Measurements from ENCODE around the gene HCRTR2. TPM values are rescaled to one million over a fixed set of nuclear protein-coding genes. Genes with fewer than 3 reads are reported as not detected.

The HCRTR2 gene
- total RNA-seq, 1 experiment from 2014 or later = not detected

DNA sequence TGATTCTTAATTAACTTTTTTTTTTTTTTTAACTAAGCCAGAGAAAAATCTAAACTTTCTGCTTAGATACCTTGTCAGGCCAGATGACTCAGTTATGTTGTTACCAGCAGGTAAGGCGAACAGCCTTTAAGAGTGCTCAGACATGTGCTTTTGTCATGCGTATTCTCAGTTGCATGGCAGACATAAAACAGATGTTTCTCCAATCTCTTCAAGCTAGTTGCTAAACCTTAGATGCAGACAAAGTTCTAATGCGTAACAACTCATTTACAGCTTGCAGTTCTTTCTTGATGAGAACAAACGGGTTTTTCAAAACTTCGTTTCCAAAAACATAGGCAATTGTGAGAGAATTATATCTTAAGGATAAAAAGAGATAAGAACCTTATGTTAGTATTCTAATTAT, 103.3 kb downstream of the HCRTR2 start:
- CTCF ChIA-PET = no interaction called here
- no TSS peak for BruUV-seq (replicated peaks)
- Mint-ChIP-seq H3K4me1 (ENCODE audit: low read depth, unreplicated experiment) (no peaks in the 10 kb centered on the region), H3K27me3 (ENCODE audit: unreplicated experiment) (no peaks in the 10 kb centered on the region), H3K4me3 (ENCODE audit: low read depth, unreplicated experiment) (no peak overlapping the region), H3K9me3 (ENCODE audit: low read depth, unreplicated experiment) (no peaks in the 10 kb centered on the region), H3K36me3 (ENCODE audit: insufficient read depth, unreplicated experiment) (no peaks in the 10 kb centered on the region), H3K27ac (ENCODE audit: unreplicated experiment) (no peak overlapping the region)
- TF ChIP-seq, protein P1, sequence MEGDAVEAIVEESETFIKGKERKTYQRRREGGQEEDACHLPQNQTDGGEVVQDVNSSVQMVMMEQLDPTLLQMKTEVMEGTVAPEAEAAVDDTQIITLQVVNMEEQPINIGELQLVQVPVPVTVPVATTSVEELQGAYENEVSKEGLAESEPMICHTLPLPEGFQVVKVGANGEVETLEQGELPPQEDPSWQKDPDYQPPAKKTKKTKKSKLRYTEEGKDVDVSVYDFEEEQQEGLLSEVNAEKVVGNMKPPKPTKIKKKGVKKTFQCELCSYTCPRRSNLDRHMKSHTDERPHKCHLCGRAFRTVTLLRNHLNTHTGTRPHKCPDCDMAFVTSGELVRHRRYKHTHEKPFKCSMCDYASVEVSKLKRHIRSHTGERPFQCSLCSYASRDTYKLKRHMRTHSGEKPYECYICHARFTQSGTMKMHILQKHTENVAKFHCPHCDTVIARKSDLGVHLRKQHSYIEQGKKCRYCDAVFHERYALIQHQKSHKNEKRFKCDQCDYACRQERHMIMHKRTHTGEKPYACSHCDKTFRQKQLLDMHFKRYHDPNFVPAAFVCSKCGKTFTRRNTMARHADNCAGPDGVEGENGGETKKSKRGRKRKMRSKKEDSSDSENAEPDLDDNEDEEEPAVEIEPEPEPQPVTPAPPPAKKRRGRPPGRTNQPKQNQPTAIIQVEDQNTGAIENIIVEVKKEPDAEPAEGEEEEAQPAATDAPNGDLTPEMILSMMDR (IDR thresholded peaks at IDR 0.05; ENCODE audit: unreplicated experiment) = no peak
- no peak for DNase-seq
- intact Hi-C loops (cut with micrococcal nuclease; ENCODE audit: unreplicated experiment) = loop anchor here (2.0 to 5.0 kb wide), 2 partner anchors 610 to 675 kb away; no protein-coding TSS in a partner anchor

DNA sequence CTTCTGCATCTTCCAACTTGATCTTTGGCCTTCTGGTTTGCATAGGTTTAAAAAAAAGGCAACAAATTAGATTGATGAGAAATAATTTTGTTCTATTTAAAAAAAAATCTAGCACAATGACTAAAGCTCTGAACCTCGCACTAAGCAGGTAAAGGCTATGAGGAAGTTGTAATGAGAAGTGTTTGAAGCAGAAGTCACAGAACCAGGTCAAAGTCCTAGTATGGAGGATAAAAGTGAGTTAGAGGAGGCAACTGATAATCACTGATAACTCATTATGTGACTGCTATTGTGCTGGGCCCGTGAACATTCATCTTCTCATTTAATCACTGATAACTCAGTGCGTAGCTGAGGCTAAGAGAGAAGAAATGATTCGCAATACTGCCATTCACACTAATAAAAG, 106.9 kb downstream of the HCRTR2 start:
- H3K27ac Mint-ChIP-seq (ENCODE audit: unreplicated experiment) = no peak overlapping the region
- H3K9me3 Mint-ChIP-seq (ENCODE audit: low read depth, unreplicated experiment) = no peaks in the 10 kb centered on the region
- TF ChIP-seq, protein P1 (IDR thresholded peaks at IDR 0.05; ENCODE audit: unreplicated experiment) = no peak
- intact Hi-C loops (cut with micrococcal nuclease; ENCODE audit: unreplicated experiment) = no loop called here
- no peaks in the 10 kb centered on the region for H3K36me3 Mint-ChIP-seq (ENCODE audit: insufficient read depth, unreplicated experiment)
- no peak overlapping the region for H3K4me3 Mint-ChIP-seq (ENCODE audit: low read depth, unreplicated experiment)
- no peak for DNase-seq
- no TSS peak for BruUV-seq (replicated peaks)
- no peaks in the 10 kb centered on the region for H3K4me1 Mint-ChIP-seq (ENCODE audit: low read depth, unreplicated experiment)
- CTCF ChIA-PET = no interaction called here
- no peaks in the 10 kb centered on the region for H3K27me3 Mint-ChIP-seq (ENCODE audit: unreplicated experiment)

DNA sequence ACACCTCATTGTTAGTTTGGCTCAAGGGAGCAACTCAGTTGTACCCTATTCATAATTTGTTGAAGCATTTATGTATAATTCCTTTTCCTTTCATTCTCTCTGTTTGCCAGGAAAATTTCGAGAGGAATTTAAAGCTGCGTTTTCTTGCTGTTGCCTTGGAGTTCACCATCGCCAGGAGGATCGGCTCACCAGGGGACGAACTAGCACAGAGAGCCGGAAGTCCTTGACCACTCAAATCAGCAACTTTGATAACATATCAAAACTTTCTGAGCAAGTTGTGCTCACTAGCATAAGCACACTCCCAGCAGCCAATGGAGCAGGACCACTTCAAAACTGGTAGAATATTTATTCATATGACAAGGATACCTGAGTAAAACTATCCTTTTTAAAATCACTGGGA, 107.8 kb downstream of the HCRTR2 start:
- no peaks in the 10 kb centered on the region for H3K36me3 Mint-ChIP-seq (ENCODE audit: insufficient read depth, unreplicated experiment)
- H3K27ac Mint-ChIP-seq (ENCODE audit: unreplicated experiment) = no peak overlapping the region
- no peaks in the 10 kb centered on the region for H3K4me1 Mint-ChIP-seq (ENCODE audit: low read depth, unreplicated experiment)
- intact Hi-C loops (cut with micrococcal nuclease; ENCODE audit: unreplicated experiment) = no loop called here
- H3K27me3 Mint-ChIP-seq (ENCODE audit: unreplicated experiment) = no peaks in the 10 kb centered on the region
- no peaks in the 10 kb centered on the region for H3K9me3 Mint-ChIP-seq (ENCODE audit: low read depth, unreplicated experiment)
- DNase-seq = no peak
- no TSS peak for BruUV-seq (replicated peaks)
- CTCF ChIA-PET = interaction anchor here (0.6 kb wide), 1 partner anchor 147 kb away, joined by 3 read pairs; no protein-coding TSS in a partner anchor
- TF ChIP-seq, protein P1 (IDR thresholded peaks at IDR 0.05; ENCODE audit: unreplicated experiment) = no peak
- no peak overlapping the region for H3K4me3 Mint-ChIP-seq (ENCODE audit: low read depth, unreplicated experiment)

DNA sequence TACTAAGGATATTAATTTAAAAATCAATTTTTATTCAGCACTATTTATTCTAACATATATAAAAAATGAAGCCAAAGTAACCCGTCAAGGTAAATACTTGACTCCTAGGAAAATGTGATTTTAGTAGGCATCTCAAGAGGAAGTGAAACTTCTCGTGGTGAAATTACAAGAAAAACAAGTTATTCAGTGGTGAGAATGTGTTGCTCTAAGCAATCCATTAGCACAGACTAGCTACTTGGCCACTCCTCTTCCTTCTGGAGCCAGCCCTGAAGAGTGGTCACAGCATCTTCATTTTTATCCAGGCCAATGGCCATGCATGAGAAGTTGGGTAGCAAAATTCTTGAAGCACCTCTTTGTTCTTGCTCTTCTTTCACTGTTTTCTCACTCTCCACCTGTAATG, 112.5 kb downstream of the HCRTR2 start:
- Mint-ChIP-seq H3K27ac (ENCODE audit: unreplicated experiment) (no peak overlapping the region), H3K36me3 (ENCODE audit: insufficient read depth, unreplicated experiment) (no peaks in the 10 kb centered on the region), H3K27me3 (ENCODE audit: unreplicated experiment) (no peaks in the 10 kb centered on the region), H3K9me3 (ENCODE audit: low read depth, unreplicated experiment) (no peaks in the 10 kb centered on the region), H3K4me1 (ENCODE audit: low read depth, unreplicated experiment) (no peaks in the 10 kb centered on the region), H3K4me3 (ENCODE audit: low read depth, unreplicated experiment) (no peak overlapping the region)
- no TSS peak for BruUV-seq (replicated peaks)
- TF ChIP-seq, protein P1 (IDR thresholded peaks at IDR 0.05; ENCODE audit: unreplicated experiment) = no peak
- no peak for DNase-seq
- intact Hi-C loops (cut with micrococcal nuclease; ENCODE audit: unreplicated experiment) = no loop called here
- CTCF ChIA-PET = interaction anchor here (1.1 kb wide), 1 partner anchor 20 kb away, joined by 4 read pairs; no protein-coding TSS in a partner anchor

Data from Calu3 (cell line).